Psoas muscle (tissue), 8 donors: ENCODE measurements around the gene UGT3A2. TPM values are rescaled to one million over a fixed set of nuclear protein-coding genes. Genes with fewer than 3 reads are reported as not detected.

Experiments used
- ATAC-seq, 4 donors: fragments of 200-7000 bp; cut with Tn5 transposase; one replicate each; pipeline ENCODE4 v1.9.1; 2020; ENCODE audit warnings: moderate library complexity in 3 of 4, mild to moderate bottlenecking in 2 of 4
- DNase-seq, 2 donors: peaks; one replicate each; pipeline ENCODE4 v3.0.0-alpha.2; 2020
- H3K27ac ChIP-seq: fragments of 200-600 bp; one replicate; pipeline ENCODE4 v1.8.0; 2022
- H3K27me3 ChIP-seq, 3 donors: fragments of 200-600 bp in 1 of 3; one replicate each; pipeline versions ENCODE4 v1.6.1 to v1.8.0; 2013 to 2022; ENCODE audit warnings: low read length in 2 of 3, mild to moderate bottlenecking in 2 of 3, moderate library complexity in 1 of 3; ENCODE audit not compliant: insufficient read depth in 3 of 3
- H3K36me3 ChIP-seq, 2 donors: fragments of 200-600 bp in 1 of 2; one replicate each; pipeline versions ENCODE4 v1.6.1 to v1.8.0; 2013 to 2022; ENCODE audit warnings: low read depth in 1 of 2, mild to moderate bottlenecking in 1 of 2, moderate library complexity in 1 of 2; ENCODE audit not compliant: insufficient read depth in 1 of 2
- H3K4me1 ChIP-seq: fragments of 200-600 bp; one replicate; pipeline ENCODE4 v1.8.0; 2022
- H3K4me3 ChIP-seq: fragments of 200-600 bp; one replicate; pipeline ENCODE4 v1.8.0; 2022; ENCODE audit warnings: mild to moderate bottlenecking
- H3K9me3 ChIP-seq: fragments of 200-600 bp; one replicate; pipeline ENCODE4 v1.8.0; 2022
- CTCF ChIP-seq: fragments of 200-600 bp; IDR thresholded peaks from one replicate; pipeline ENCODE4 v1.8.0; 2022; ENCODE audit warnings: antibody characterized with exemption
- WGBS, 3 donors: extraction: QIAGEN DNeasy Blood & Tissue Kit; methylation state at CpG; one replicate each; pipeline versions ENCODE4 v1.1.6 to v1.1.7; 2013; 5-methylcytosine and 5-hydroxymethylcytosine counted together
- intact Hi-C, 2 donors: fragments of 100-400 bp; cut with DNase I; formaldehyde crosslinking; loops; one replicate each; pipeline versions ENCODE4 v1.11.0 to v1.14.2; 2022
- polyA plus RNA-seq, 3 donors: library from polyadenylated mRNA; stranded (reverse); fragments of 200-250 nt; gene quantifications; one replicate each; pipeline ENCODE4 v1.2.3, GENCODE V29; 2013
- total RNA-seq, 4 donors: library from RNA; stranded (reverse); fragmentation: NEBNext Ultra II Directional in 2 of 4; extraction: Animal tissue kit (Norgen Biotek cat#: 25700) in 2 of 4; gene quantifications; one replicate each; pipeline versions ENCODE4 v1.2.1 to v1.2.4, GENCODE V29; 2021 to 2023
- donor health status: healthy with polysubstance abuse.
- donor health status: DM: no; HTN: no; CAD: no; lungs with moderate emphysema.
- donor health status: Bipolar disorder and iron deficiency.
- donor health status: healthy.
- donor health status: DM: yes; HTN: yes; CAD: no.
- donor health status: DM: no; HTN: no; CAD: no.
- donor health status: DM: no; HTN: no; CAD: no.
- donor health status: DM: yes; HTN: yes; CAD: no.

Gene UGT3A2
- total and polyA plus RNA-seq, 7 donors, result not detected

- intact Hi-C loops, result no loop called here
- Histone ChIP-seq H3K9me3 (no peaks in the 10 kb centered on the region), H3K27me3 (no peaks in the 10 kb centered on the region), H3K4me1 (no peaks in the 10 kb centered on the region), H3K27ac (peak overlapping the region; percentile 78), H3K36me3 (no peaks in the 10 kb centered on the region), H3K4me3 (peak overlapping the region; percentile 70)
- 12 to 15% (median 13%) methylated on average over 12 of the region's 12 CpGs for WGBS, 3 donors
- peak; percentile 26 to 77 (median 61) for ATAC-seq
- no peak for TF ChIP-seq CTCF
- DNase-seq, result no peak
Observed at GRCh38 chr5:35990520-35990919, 76.2 kb downstream of the UGT3A2 start.

GRCh38 chr5:35988529-35988928 lies 78.2 kb downstream of the UGT3A2 start:
- intact Hi-C loops, result no loop called here
- ATAC-seq, result no peak
- no peak for TF ChIP-seq CTCF
- Histone ChIP-seq H3K36me3 (no peaks in the 10 kb centered on the region), H3K4me1 (no peaks in the 10 kb centered on the region), H3K27me3 (no peaks in the 10 kb centered on the region), H3K9me3 (no peaks in the 10 kb centered on the region), H3K4me3 (no peak overlapping the region), H3K27ac (no peak overlapping the region)
- DNase-seq, result no peak
- WGBS, 3 donors, result 61 to 89% (median 74%) methylated on average over 4 of the region's 4 CpGs

- intact Hi-C loops, result no loop called here
- no peaks in the 10 kb centered on the region for H3K4me1 ChIP-seq
- H3K27me3 ChIP-seq, result no peaks in the 10 kb centered on the region
- ATAC-seq (no peak), DNase-seq (no peak)
- H3K27ac ChIP-seq, result no peak overlapping the region
- H3K4me3 ChIP-seq, result no peak overlapping the region
- no peaks in the 10 kb centered on the region for H3K9me3 ChIP-seq
- no peak for TF ChIP-seq CTCF
- no peaks in the 10 kb centered on the region for H3K36me3 ChIP-seq
- WGBS, 3 donors, result 51 to 53% (median 52%) methylated on average over 3 of the region's 3 CpGs
Observed at GRCh38 chr5:35987776-35988175, 78.9 kb downstream of the UGT3A2 start.

Other genes with a start within 250 kb of the UGT3A2 start
- gene IL7R, start 210.0 kb downstream of the UGT3A2 start, total RNA-seq, result 1 to 10 TPM; 1.0 to 1.9 (median 1.5) TPM
- gene IL7R, start 210.0 kb downstream of the UGT3A2 start, polyA plus RNA-seq, result under 1 TPM; 0.21 to 0.25 (median 0.23) TPM
- not detected for gene CAPSL, start 128.3 kb downstream of the UGT3A2 start, total RNA-seq
- gene CAPSL, start 128.3 kb downstream of the UGT3A2 start, polyA plus RNA-seq, result not detected
- 1 to 10 TPM in 1 of 4 donors, under 1 TPM in 3; 0.67 to 4.1 (median 0.91) TPM for gene UGT3A1, start 75.5 kb downstream of the UGT3A2 start, total RNA-seq
- under 1 TPM; 0.21 to 0.65 (median 0.56) TPM for gene UGT3A1, start 75.5 kb downstream of the UGT3A2 start, polyA plus RNA-seq
- gene LMBRD2, start 85.0 kb upstream of the UGT3A2 start, total RNA-seq, result 10 to 100 TPM; 13.7 to 22.8 (median 18.9) TPM
- gene LMBRD2, start 85.0 kb upstream of the UGT3A2 start, polyA plus RNA-seq, result 10 to 100 TPM in 1 of 3 donors, 1 to 10 TPM in 2; 3.0 to 17.4 (median 3.6) TPM
- gene SKP2, start 85.2 kb upstream of the UGT3A2 start, total RNA-seq, result 1 to 10 TPM; 3.0 to 5.3 (median 4.2) TPM
- gene SKP2, start 85.2 kb upstream of the UGT3A2 start, polyA plus RNA-seq, result 1 to 10 TPM; 1.3 to 6.6 (median 2.4) TPM
- 10 to 100 TPM; 30.8 to 46.6 (median 35.2) TPM for gene NADK2, start 175.0 kb upstream of the UGT3A2 start, total RNA-seq
- gene NADK2, start 175.0 kb upstream of the UGT3A2 start, polyA plus RNA-seq, result 10 to 100 TPM; 13.4 to 31.7 (median 18.4) TPM
- under 1 TPM in 3 of 4 donors, not detected in 1; 0.17 to 0.58 (median 0.17) TPM for gene RANBP3L, start 235.0 kb upstream of the UGT3A2 start, total RNA-seq
- gene RANBP3L, start 235.0 kb upstream of the UGT3A2 start, polyA plus RNA-seq, result under 1 TPM in 2 of 3 donors, not detected in 1; 0.04 to 0.34 TPM